Stimulated activated effector memory CD8-positive, alpha-beta T cell treated with anti-CD3 and anti-CD28 coated beads, Interleukin-12 subunit alpha, Interleukin-12 subunit beta, amount 100 ng/mL, for 72 hours (primary cell): ENCODE results near the gene MAN1B1.
"Not testable (repeated sequence)": the region's sequence is repeated elsewhere in the genome, so short reads cannot be mapped to it uniquely, and the experiment has no call there.

ENCODE experiments used
- ATAC-seq: fragments of 150-1000 bp; cut with Tn5 transposase; 2 replicates; pipeline ENCODE4 v1.10.0; 2021
- DNase-seq, 2 donors: peaks; one replicate each; pipeline ENCODE4 v3.0.0; 2021 to 2022; ENCODE audit warnings: low spot score in 2 of 2
- H3K27ac Mint-ChIP-seq: one replicate; pipeline ENCODE4 v1.8.0; 2022; ENCODE audit warnings: mild to moderate bottlenecking, mixed read lengths
- H3K36me3 Mint-ChIP-seq: one replicate; pipeline ENCODE4 v1.8.0; 2022; ENCODE audit warnings: mild to moderate bottlenecking, mixed read lengths
- H3K4me1 Mint-ChIP-seq: one replicate; pipeline ENCODE4 v1.8.0; 2022; ENCODE audit warnings: mixed read lengths
- H3K4me3 Mint-ChIP-seq: one replicate; pipeline ENCODE4 v1.8.0; 2022; ENCODE audit warnings: mild to moderate bottlenecking, mixed read lengths
- H3K9me3 Mint-ChIP-seq: one replicate; pipeline ENCODE4 v1.8.0; 2022; ENCODE audit warnings: mixed read lengths

MAN1B1 gene

DNA sequence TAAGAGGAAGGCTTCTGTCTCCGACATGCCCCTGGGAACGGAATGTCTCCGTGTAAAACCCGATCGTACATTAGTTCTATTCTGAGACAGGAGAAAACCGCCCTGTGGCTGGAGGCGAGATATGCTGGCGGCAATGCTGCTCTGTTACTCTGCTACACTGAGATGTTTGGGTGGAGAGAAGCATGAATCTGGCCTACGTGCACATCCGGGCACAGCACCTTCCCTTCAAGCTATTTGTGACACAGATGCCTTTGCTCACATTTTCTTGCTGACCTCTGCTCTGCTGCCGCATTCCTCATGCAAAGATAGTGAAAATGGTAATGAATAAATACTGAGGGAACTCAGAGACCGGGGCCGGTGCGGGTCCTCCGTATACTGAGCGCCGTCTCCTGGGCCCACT lies 29.9 kb downstream of the MAN1B1 start:
- H3K27ac Mint-ChIP-seq = no peak overlapping the region
- no peak overlapping the region for H3K4me3 Mint-ChIP-seq
- no peak for DNase-seq
- H3K36me3 Mint-ChIP-seq = peaks cover 4% of the 10 kb centered on the region
- H3K9me3 Mint-ChIP-seq = no peaks in the 10 kb centered on the region
- H3K4me1 Mint-ChIP-seq = peaks cover 14% of the 10 kb centered on the region
- no peak for ATAC-seq

DNA sequence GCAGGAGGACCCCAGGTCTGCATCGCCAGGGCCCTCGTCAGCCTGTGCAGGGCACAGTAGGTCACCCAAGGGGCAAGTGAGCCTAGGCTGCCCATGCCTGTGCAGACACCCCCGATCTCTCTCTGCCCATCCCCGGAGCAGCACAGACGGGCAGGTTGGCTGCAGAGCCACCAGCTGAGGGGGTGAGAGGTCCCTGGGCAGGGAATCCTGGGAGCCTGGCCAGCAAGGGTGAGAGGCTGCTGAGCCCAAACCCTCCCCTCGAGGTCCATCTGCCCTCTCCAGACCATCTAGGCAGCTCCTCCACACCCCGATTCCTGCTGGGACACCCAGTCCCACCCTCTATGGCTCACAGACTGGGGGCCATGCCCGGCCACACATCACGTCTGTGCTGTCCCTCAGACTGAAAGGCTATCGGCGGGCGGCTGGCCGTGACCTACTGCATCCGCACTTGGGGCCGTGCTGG lies 30.5 kb downstream of the MAN1B1 start:
- no peak overlapping the region for H3K4me3 Mint-ChIP-seq
- no peaks in the 10 kb centered on the region for H3K36me3 Mint-ChIP-seq
- peaks cover 20% of the 10 kb centered on the region for H3K4me1 Mint-ChIP-seq
- DNase-seq = no peak
- H3K9me3 Mint-ChIP-seq = no peaks in the 10 kb centered on the region
- H3K27ac Mint-ChIP-seq = no peak overlapping the region
- no peak for ATAC-seq

DNA sequence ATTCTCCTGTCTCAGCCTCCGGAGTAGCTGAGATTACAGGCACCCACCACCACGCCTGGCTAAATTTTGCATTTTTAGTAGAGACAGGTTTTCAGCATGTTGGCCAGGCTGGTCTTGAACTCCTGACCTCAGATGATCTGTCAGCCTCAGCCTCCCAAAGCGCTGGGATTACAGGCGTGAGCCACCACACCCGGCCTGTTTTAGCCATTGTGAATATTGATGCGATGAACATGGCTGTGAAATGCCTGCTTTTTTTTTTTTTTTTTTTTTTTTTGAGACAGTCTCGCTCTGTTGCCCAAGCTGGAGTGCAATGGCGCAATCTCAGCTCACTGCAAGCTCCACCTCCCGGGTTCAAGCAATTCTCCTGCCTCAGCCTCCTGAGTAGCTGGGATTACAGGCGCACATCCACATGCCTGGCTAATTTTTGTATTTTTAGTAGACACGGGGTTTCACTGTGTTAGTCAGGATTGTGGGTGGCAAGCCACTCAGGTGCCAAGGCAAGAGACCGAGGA lies 31.4 kb downstream of the MAN1B1 start:
- not testable (repeated sequence) for H3K36me3 Mint-ChIP-seq, ATAC-seq

DNA sequence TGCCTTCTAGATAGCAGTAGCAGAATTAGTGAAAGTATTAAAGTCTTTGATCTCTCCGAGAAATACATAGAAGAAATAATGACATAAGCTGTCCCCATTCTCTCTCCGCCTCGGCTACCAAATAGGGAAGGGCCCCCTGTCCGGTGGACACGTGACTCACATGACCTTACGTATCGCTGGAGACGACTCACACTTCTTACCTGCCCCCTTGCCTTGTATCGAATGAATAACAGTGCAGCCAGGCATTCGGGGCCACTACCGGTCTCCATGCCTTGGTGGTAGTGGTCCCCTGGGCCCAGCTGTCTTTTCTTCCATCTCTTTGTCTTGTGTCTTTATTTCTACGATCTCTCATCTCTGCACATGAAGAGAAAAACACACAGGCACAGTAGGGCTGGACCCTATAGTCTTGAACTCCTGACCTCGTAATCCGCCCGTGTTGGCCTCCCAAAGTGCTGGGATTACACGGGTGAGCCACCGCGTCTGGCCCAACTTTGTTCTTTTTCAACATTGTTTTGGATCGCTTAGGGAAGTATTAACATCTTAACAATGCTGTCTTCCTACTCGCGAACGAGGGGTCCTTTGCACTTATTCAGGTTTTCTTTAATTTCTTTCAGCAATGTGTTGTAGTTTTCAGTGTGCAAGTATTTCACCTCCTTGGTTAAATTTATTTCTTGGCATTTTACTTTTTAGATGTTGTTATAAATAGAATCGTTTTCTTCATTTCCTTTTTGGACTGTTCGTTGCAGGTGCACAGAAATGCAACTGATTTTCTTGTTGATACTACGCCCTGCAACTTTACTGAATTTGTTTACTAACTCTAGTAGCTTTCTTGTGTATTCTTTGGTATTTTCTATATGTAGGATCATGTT lies 35.4 kb downstream of the MAN1B1 start:
- not testable (repeated sequence) for H3K27ac Mint-ChIP-seq, ATAC-seq, H3K4me3 Mint-ChIP-seq, H3K36me3 Mint-ChIP-seq, H3K9me3 Mint-ChIP-seq, DNase-seq
- H3K4me1 Mint-ChIP-seq = peaks cover 18% of the 10 kb centered on the region

More for the DNA sequence above, 31.4 kb downstream of the MAN1B1 start:
- H3K27ac Mint-ChIP-seq, DNase-seq, H3K4me3 Mint-ChIP-seq, H3K9me3 Mint-ChIP-seq: not testable (repeated sequence)
- peaks cover 16% of the 10 kb centered on the region for H3K4me1 Mint-ChIP-seq

DNA sequence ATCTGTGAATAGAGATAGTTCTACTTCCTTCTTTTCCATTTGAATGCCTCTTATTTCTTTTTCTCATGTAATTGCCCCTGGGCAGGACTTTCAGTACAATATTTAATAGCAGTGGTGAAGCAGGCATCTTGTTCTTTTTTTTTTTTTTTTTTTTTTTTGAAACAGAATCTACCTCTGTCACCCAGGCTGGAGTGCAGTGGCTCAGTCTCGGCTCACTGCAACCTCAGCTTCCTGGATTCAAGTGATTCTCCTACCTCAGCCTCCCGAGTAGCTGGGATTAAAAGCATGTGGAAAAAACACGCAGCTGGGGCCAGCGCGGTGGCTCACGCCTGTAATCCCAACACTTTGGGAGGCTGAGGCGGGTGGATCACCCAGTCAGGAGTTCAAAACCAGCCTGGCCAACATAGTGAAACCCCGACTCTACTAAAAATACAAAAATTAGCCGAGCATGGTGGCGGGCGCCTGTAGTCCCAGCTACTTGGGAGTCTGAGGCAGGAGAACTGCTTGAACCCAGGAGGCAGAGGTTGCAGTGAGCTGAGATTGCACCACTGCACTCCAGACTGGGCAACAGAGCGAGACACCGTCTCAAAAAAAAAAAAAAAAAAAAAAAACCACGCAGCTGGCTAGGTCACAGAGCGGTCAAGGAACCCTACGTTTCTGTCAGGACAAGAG lies 36.1 kb downstream of the MAN1B1 start:
- not testable (repeated sequence) for H3K4me3 Mint-ChIP-seq, H3K36me3 Mint-ChIP-seq, H3K27ac Mint-ChIP-seq, DNase-seq, H3K9me3 Mint-ChIP-seq, ATAC-seq
- peaks cover 24% of the 10 kb centered on the region for H3K4me1 Mint-ChIP-seq

DNA sequence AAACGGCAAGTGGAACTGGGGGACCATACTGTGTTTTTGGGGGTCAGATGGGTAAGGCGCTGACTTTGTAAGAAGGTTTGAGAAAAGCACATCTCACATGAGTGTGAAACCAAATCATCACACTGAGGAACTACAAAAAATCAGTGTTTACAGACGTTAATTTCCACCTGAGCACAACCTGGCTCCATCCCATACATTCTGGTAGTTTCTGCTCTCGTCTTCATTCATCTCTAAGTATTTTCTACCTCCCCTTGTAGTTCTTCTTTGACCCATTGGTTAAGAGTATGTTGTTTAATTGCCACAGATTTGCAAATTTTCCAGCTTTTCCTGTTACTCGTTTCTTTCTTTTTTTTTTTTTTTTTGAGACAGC lies 36.7 kb downstream of the MAN1B1 start:
- no peak overlapping the region for H3K27ac Mint-ChIP-seq
- H3K9me3 Mint-ChIP-seq = no peaks in the 10 kb centered on the region
- ATAC-seq (no peak), DNase-seq (no peak)
- peaks cover 8% of the 10 kb centered on the region for H3K36me3 Mint-ChIP-seq
- H3K4me3 Mint-ChIP-seq = no peak overlapping the region
- peaks cover 29% of the 10 kb centered on the region for H3K4me1 Mint-ChIP-seq

DNA sequence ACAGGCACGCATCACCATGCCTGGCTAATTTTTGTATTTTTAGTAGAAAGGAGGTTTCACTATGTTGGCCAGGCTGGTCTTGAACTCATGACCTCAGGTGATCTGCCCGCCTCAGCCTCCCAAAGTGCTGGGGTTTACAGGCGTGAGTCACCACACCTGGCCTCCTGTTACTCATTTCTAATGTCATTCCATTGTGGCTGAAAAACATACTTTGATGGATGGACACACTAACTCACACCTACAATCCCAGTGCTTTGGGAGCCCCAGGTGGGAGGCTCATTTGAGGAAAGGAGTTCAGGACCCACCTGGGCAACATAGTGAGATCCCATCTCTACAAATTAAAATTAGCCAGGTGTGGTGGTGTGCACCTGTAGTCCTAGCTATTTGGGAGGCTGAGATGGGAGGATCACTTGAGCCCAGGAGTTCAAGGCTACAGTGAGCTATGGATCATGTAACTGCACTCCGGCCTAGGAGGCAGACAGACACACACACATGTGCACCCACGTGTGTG lies 37.2 kb downstream of the MAN1B1 start:
- ATAC-seq, H3K36me3 Mint-ChIP-seq, H3K9me3 Mint-ChIP-seq, DNase-seq, H3K4me3 Mint-ChIP-seq, H3K27ac Mint-ChIP-seq: not testable (repeated sequence)
- H3K4me1 Mint-ChIP-seq = peaks cover 32% of the 10 kb centered on the region

DNA sequence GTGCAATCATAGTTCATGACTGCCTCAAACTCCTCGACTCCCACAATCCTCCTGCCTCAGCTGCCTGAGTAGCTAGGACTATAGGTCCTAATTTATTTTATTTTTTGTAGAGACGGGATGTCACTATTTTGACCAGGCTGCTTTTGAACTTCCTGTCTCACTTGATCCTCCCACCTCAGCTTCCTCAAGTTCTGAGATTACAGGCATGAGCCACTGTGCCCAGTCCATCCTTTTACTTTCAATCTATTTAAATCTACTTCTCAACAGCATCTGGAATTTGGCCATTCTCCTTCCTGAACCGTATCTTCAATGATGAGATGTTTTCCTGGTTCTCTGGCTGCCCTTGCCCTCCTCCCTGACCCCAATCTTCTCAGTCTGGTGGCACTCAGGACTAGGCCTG lies 40.0 kb downstream of the MAN1B1 start:
- H3K4me3 Mint-ChIP-seq = peak overlapping the region; percentile 89
- H3K36me3 Mint-ChIP-seq = peaks cover 8% of the 10 kb centered on the region
- H3K27ac Mint-ChIP-seq = peak overlapping the region; percentile 94
- no peaks in the 10 kb centered on the region for H3K9me3 Mint-ChIP-seq
- DNase-seq = no peak
- no peak for ATAC-seq
- H3K4me1 Mint-ChIP-seq = peaks cover 29% of the 10 kb centered on the region

DNA sequence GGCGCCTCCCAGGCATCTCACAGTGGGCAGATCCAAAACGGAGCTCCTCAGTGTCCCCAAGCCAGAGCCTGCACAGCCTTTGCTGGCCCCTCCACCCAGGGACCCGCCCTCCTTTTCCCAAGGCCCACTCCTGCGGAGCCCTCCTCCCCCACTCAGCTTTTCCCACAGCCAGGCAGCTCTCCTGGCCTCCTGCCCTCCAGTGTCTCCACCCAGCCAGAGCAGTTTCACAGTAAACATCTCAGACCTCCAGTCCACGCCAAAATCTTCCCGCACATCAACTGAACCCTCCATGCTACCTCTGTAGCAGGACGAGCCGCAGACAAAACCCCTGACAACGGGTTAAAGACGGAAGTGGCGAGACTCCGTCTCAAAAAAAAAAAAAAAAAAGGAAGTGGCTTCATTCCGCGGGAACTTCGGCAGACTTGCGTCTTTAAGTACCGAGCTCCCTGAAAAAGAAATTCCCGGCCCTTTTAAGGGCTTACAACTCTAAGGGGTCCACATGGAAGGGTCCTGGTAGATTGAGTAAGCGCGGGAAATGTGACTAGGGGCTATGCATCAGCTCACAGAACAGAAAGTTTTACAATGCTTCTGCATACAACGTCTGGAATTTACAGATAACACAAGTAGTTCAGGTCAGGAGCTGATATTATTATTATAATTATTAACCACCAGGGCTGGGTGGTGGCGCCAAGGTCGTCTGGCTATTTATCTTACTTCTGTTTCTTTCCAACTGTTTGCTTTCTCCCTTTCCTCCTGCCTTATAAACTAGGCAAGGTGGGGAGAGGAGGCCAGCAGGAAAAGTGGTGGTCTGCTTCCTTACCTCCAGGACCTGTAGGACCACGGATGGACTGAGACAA lies 40.7 kb downstream of the MAN1B1 start:
- H3K4me3 Mint-ChIP-seq = peak overlapping the region; percentile 89
- no peak for DNase-seq
- peaks cover 8% of the 10 kb centered on the region for H3K36me3 Mint-ChIP-seq

DNA sequence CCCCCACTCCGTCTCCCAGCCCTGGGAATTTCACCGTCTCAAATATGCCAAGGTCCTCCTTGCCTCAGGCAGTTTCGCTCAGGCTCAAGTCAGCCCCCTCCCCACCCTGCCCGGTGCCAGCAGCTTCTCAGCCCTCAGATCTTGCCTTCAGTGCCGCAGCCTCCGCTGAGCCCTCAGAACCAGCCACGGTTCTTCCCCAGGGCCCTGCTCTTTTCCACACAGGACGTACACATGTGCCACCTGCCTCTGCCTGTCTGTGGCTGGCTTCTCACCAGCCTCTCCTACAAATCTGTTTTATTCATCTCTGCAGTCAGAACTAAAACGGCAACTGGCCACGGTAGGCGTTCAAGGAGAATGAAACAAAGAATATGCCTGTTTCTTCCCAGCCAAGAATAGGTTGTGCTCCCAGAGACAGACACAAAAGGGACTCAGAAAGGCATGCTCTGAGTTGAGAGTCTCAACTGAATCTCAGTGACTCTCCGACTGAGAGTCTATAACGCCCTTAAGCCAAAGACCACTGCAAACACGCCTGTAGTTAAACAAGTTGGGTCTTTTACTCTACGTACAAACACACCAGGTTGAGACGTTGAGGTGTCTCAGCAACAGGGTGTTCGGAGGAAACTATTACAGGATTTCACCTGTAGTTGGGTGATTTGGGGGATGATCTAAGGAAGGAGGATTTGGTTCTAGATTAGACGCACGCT lies 41.5 kb downstream of the MAN1B1 start:
- no peak for DNase-seq
- no peak for ATAC-seq
- Mint-ChIP-seq H3K27ac (peak overlapping the region; percentile 94), H3K4me1 (peaks cover 23% of the 10 kb centered on the region), H3K4me3 (peak overlapping the region; percentile 89), H3K36me3 (peaks cover 8% of the 10 kb centered on the region), H3K9me3 (no peaks in the 10 kb centered on the region)

More for the DNA sequence above, 40.7 kb downstream of the MAN1B1 start:
- Mint-ChIP-seq H3K9me3 (no peaks in the 10 kb centered on the region), H3K27ac (peak overlapping the region; percentile 94), H3K4me1 (peaks cover 23% of the 10 kb centered on the region)
- ATAC-seq = no peak

DNA sequence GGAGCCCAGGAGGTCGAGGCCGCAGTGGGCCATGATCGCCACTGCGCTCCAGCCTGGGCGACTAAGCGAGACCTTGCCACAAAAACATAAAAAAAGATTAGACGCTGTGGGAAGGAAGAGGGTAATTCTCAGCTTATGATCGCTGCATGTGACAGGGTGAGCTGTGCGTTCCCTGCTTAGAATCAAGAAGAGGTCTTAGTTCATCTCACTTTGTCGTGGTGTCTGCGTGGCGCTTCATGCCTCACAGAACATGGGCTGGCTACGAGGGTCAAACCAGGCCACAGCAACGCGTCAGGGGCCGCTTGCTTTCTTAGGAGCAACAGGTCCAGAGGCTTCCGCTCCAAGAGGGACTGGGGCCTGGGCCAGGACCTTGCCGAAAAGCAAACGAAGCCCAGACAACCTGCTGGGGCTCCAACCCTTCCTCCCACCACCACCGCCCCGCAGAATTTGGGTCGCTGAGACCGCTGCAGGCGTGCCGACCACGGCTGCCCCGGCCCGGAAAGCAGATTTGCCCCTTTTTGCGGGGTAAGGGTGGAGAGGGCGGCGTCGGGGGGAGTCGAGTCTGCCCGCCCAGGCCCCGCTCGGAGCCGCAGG lies 42.2 kb downstream of the MAN1B1 start:
- Mint-ChIP-seq H3K27ac (peak overlapping the region; percentile 94), H3K36me3 (peaks cover 8% of the 10 kb centered on the region), H3K9me3 (no peaks in the 10 kb centered on the region), H3K4me3 (peak overlapping the region; percentile 89), H3K4me1 (peaks cover 23% of the 10 kb centered on the region)
- DNase-seq (peak in 1 of 2 donors; percentile 69), ATAC-seq (peak; percentile 16)

DNA sequence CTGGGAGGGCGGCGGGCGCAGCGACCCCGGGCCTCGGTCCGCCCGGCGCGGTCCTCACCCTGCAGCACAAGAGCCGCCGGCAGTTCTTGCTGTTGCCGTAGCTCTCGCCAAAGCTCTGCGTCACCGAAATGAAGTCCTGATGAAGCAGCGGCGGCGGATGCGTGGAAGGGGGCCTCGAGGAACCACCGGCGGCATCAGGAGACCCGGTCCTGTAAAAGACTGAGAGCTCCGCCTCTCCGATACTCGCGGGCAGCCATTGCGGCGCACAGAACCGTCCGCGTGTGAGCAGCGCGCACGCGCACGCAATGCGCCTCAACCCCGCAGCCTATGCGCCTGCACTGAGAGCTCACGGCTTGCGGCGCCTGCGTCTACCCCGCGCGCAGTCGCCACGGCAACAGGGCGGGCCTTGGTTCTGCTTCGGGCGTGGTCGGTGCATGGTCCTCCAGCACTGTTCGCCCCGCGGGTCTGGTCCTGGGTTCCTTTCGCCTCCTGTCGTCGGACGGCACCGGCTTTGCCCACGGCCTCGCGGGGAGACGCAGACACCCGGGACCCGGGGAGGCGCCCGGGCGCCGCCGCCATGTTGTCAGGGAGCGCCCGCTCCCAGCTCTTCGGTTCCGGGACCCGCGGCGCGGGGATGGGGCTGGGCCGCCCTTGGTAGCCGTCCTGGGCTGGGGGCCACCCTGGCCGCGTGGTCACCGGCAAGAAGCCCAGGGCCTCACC lies 42.8 kb downstream of the MAN1B1 start:
- Mint-ChIP-seq H3K9me3 (no peaks in the 10 kb centered on the region), H3K36me3 (peaks cover 8% of the 10 kb centered on the region), H3K4me1 (peaks cover 23% of the 10 kb centered on the region), H3K27ac (peak overlapping the region; percentile 94), H3K4me3 (peak overlapping the region; percentile 89)
- DNase-seq (peak; percentile 75 to 93), ATAC-seq (peak; percentile 98)

DNA sequence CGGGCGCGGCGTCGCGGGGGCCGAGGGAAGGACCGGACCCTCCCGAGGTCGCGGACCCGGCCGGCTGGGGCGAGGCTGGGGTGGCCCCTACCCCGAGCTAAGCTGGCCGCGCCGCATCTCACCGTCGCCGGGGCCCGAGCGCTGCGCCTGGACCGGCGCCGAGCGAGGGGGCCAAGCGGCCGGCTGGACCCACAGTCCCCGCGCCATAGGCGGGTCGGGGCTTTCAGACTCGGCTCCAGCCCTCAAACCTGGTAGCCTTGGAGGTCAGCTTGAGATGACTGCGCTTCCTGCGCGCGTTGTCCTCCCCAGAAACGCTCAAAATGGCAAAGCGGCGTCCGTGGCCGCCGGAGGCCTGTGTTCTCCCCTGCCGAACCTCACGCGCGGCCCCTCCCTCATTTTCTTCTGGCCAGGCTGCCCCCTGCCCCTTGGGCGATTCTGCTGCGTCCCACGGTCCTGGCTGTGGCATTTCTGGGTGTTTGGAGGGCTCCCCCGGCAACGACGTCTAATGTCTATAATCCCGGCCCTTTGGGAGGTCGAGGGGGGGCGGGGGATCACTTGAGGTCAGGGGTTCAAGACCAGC lies 43.5 kb downstream of the MAN1B1 start:
- Mint-ChIP-seq H3K27ac (peak overlapping the region; percentile 84), H3K9me3 (no peaks in the 10 kb centered on the region), H3K4me3 (peak overlapping the region; percentile 89), H3K4me1 (peaks cover 23% of the 10 kb centered on the region), H3K36me3 (peaks cover 8% of the 10 kb centered on the region)
- no peak for DNase-seq
- peak; percentile 19 for ATAC-seq
